CD4-positive, alpha-beta T cell treated with Interferon gamma for 1 hour (primary cell): ENCODE measurements around the gene RGL2.
"Not testable (repeated sequence)": the region's sequence is repeated elsewhere in the genome, so short reads cannot be mapped to it uniquely, and the experiment has no call there.

Experiments used
- DNase-seq: peaks from one replicate; pipeline ENCODE4 v3.0.0-alpha.2; 2020

RGL2 gene

DNA sequence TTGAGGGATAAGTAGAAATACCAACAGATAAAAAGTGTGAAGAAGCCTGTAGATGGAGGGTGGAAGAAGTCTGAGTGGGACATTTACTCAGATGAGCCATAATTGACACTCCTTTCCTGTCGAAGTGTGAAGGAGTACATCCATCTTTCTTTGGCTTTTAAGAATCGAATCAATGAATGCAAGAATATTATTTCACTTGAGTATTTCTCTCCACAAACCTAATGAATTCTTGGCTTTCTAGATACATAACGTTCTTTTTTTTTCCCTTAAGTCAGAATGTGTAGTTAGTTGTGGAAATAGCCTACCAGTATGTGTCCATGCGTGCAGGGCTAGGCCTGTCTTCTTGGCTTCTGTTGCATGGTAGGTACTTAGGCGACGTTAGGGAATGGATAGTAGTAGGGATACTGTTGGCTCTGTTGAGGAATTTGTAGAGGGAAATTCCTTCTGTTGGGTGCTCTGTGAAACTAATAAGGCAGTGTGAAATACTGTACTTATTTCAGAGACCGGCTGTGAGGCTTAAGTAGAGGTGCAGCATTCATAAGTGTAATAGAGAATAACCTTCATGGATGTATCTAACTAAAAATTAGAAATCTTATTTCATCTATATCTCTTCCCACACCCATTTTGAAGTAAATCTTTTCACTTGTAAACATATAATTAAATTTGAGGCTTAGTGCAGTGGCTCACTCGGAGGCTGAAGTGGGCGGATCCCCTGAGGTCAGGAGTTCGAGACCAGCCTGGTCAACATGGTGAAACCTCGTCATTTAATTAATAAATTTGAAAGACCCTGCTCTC, 25.4 kb downstream of the RGL2 start:
- no peak for DNase-seq

DNA sequence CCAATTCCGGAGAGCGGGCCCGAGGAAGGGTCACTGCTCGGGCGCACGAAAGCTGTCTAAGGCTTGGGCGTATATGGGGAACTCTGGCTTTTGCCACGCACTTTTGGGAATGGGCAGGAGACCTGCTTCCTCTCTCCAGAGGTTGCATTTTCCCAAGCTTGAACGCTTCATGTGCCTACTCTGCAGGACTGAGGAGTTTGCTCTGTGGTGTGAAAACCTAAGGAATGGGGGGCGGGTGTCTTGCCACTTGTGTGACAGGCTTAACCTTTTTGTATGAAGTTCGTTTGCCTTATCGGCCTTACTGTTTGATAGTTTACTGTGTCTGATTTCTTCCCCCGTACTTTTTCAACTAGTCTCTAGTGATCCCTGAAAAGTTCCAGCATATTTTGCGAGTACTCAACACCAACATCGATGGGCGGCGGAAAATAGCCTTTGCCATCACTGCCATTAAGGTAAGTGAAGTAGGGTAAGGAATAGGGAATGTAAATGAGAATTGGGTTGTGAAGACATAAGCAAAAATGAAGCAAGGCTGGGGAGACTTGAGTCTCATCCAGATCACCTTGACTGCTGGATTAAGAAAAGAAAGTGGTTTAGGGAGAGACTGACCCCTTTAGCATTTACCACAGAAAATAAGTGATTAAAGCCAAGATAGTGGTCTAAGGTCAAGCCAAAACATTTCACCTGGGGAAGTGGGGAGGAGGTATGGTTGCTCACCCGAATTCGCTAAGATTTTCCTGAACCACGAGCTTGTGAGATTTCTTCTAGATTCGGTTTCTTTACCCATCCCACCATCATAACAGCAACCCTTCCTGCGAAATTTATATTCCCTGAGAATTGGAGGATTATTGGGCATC, 26.2 kb downstream of the RGL2 start:
- DNase-seq = no peak

DNA sequence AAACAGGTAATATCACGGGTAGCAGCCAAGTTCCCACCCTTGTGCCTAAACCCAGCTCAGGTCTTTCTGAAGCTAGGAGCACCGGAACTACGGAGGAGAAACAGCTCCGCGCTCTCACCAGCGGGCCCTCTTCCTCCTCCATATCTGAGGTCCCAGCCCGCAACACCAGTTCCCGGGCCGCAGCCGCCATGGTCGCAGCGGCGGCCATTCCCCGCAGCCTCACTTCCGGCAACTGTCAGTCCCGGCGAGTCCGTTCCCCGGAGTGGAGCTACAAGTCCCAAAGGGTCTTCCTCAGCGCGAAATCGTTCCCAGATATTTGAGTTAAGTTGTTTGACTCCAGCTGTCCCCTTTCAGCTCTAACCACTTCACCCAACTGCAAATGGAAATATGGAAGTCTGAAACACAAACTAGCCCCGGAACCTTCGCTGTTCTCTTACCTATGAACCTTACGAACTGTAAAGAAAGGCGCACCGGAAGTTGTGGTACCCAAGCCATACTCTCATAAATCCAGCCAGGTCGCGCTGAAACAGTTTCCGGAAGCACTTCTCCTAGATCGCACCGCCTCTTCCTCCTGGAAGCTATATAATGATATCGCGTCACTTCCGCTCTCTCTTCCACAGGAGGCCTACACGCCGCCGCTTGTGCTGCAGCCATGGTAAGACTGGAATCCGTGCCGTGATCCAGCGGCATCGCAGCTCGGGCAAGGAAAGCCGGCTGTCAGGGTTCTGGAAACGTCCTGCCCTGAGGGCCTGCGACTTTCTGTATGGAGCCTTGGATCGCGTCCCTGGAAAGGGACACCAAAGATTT, 27.1 kb downstream of the RGL2 start, which contains the start of the genes RPS18 and VPS52:
TSS of gene RPS18 (plus strand) at position 608 of the 807 bp plus-strand sequence. CDS start at position 653, 45 bp downstream.
TSS of gene VPS52 (minus strand) at position 409 of the 807 bp plus-strand sequence. CDS start at position 208, 201 bp downstream.
- DNase-seq = peak; percentile 96

DNA sequence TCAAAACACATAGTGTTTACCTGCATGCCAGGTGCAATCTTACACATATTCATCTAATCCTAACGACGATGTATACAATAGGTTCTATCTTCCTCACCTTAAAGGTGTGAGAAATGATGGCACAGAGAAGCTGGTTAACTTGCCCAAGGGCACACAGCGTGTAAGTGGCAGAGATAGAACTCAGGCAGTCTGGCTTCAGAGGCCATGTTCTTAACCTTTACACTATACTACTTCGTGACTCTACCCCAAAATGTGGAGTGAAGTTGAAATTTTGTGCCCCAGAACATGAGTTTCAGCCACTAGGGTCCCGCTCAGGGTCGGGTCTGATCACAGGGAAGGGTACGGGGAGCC, 27.6 kb downstream of the RGL2 start:
- DNase-seq = no peak

DNA sequence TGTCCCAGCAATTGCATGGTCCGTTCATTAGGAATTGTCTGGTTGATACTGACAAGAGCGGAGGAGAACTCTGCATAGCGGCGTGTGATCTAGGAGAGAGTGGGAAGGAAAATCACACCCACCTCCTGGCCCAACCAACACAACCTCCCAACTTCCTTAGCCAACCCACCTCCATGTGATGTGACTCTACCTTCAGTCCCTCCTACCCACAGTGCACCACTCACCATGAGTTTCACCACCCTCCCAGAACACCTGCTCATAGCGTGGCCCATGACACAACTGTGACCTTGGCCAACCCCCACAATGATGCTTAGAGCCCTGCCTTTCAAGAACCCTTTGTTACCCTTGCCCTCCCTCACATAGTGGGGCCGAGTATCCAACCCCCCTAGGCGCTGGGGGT, 34.7 kb downstream of the RGL2 start:
- no peak for DNase-seq

DNA sequence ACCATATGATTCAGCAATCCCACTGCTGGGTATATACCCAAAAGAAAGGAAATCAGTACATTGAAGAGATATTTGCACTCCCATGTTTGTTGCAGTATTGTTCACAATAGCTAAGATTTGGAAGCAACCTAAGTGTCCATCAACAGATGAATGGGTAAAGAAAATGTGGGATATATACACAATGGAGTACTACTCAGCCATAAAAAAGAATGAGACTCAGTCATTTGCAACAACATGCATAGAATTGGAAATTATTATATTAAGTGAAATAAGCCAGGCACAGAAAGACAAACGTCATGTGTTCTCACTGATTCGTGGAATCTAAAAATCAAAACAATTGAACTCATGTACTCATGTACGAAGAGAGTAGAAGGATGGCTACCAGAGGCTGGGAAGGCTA, 36.3 kb downstream of the RGL2 start:
- DNase-seq = not testable (repeated sequence)

DNA sequence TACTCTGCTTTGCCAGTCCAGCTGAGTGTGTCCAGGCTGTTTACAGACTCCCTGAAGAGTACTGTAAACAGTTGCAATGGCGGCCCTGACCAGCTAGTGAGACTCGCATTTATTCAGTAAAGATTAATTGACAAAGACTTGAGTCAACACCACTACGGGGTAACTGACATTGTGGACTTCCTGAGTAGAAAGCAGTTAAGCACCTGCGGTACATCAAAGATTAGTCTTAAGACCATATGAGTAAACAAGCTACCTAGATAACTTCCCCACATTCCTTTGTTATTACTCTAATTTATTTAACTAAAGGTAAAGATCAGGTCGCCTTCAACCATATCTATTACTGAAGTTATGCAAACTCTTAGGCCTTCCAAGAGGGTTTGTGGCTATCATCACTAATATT, 39.7 kb downstream of the RGL2 start:
- DNase-seq = no peak

DNA sequence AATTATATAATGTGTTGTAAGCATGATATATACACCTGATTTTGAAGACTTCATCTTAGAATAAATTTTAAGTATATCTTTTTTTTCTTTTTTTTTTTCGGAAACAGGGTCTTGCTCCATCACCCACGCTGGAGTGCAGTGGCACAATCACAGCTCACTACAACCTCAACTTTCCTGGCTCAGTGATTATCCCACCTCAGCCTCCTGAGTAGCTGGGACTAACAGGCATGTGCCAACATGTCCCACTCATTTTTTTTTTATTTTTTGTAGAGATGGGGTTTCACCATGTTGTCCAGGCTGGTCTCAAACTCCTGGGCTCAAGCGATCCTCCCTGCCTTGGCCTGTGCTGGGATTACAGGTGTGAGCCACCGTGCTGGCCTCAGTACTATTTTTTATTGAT, 44.2 kb downstream of the RGL2 start:
- no peak for DNase-seq

DNA sequence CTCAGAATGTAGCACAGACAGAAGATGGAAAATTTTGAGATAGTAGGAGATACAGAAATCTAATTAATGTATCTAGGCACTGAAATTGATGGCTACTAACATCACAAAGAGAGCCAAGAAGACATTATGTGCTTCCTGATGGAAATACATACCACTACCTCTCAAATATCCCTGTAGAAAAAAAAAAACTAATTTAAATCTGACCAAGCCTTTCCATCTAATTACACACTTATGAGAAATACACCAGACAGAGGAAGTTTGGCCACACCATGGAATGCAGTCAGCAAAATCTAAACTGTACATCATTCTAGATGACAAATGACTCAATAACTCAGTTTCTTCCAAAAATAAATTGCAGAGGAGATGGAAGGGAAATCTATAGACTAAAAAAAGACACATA, 46.0 kb downstream of the RGL2 start:
- no peak for DNase-seq

DNA sequence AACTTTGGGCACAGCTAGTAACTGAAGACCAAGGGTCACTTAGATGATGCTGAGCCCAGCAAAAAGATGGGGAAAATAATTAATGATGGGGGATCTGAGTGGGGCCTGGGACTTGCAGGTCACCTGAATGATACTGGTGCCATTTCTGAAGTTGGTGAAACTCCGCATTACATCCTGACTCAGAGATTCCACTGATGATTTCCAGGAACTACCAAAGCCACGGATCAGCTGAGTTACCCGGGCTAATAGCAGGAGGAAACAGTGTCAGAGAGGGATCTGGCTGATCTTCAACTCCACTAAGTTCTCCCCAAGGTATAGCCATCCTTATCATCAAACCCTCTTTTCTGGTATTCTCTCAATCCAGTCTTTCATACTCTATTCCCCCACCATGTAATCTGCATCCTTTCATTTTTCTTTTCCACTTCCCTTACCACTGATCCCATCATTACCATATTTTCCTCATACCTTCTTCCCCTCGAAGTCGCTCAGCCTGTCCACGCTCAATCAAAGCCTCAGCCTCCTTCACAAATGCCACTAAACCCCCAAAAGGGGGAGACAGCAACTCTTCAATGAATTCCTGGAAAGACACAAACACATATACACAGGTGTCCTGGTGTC, 47.2 kb downstream of the RGL2 start:
- DNase-seq = no peak

DNA sequence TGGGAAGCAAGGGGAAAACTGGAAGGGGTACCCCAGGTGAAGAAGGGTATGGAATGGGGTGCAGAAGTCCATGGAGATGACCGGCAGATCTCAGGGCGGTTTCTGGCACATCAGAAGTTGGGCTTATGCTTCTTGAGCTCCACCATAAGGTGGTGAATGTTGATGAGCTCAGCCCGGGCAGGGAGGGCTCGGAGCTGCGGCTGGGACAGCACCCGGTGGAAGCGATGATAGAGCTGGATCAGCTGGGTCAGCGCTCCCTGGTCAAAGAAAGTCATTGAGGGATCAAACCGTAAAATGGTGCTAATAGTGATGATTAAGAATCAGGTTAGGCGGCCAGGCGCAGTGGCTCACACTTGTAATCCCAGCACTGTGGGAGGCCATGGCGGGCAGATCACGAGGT, 48.0 kb downstream of the RGL2 start:
- no peak for DNase-seq

DNA sequence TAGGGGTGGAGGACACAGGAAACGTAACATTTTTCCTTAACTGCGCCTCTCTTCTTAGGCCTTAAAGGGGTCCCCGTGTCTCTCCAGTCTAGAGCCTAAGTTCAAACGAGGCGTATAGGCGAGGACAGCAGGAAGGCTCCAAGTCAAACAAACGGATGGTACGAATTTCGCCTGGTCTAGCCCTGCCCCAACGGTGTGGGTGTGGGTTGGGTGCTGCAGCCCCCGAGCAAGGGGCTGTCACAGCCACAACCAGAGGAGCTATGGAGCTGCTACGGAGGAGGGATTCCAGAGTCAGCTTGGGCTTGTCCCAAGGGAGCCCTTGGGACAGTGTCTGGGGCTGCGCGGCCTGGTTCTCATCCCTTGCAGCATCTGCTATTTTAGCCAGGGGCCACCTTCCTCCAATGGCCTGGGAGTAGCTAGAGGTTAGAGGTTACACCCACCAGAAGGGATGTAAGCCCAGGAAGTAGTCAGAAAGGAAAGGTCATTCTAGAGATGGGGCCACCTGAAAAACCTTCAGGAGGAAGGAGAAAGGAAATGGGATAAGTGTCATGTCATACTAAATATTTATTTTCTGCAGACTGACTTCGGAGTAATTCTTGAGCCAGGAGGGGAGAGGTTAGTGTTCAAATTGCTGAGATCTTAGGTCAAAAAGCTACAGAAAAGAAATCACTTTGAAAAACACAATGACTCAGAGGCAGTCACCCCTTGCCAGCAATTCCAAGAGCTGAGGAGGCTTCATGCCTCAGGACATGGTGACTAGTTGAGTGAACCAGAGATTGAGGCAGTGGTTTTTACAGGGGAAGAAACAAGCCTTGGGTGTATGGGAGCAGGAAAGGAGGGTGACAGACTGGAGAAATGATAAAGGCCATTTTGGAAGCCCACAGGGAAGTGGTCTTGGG, 48.8 kb downstream of the RGL2 start:
- DNase-seq = no peak

DNA sequence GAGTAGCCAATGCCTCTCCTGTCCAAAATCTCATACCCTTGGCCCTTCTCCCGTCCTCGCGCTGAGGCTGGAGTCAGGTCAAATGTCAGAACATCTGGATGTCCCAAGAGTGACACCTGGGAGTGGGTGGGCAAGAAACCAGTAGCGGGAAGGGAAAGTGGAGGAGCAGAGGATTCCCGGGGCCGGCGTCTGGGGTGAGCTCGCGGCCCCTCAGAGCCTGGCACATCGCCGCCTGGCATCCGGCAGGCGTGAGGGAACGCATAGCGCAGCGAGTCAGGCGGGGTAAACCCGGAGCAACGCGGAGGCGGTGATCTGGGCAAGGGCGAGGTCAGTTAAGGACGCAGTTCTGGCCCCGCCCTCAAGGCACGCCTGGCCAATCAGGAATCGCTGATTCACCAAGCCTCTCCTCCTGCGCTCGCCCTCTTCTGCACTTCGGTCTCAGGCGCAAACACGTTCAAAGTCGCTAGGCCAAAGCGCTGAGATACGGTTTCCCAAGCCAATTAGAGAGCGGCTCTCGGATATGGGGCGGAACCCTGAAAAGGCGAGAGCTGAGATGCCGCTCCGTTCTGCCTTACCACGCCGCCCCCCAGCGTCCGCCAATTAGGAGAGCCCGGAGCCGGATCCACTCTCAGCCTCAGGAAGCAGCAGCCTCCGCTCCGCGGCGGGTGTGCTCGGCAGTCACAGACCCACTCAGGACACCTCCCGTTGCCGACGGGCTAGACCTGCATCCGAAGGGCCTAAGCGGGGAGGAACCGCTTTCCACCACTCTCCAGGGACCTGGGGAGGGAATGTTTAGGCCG, 49.6 kb downstream of the RGL2 start:
- peak; percentile 99 for DNase-seq

DNA sequence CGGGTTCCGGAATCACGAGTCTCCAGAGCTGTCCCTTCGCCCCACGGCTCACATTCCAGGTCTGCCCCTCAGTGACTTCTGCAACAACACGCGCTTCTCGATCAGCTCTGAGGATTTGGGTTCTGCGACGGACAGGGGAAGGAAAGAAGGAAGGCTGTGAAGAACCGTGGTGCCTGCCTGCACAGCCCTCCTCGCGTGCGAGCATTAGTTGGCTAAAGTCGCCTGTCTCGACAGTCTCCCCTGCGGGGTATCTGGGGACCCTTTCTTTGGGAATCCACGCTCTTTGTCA, 50.2 kb downstream of the RGL2 start:
- no peak for DNase-seq

DNA sequence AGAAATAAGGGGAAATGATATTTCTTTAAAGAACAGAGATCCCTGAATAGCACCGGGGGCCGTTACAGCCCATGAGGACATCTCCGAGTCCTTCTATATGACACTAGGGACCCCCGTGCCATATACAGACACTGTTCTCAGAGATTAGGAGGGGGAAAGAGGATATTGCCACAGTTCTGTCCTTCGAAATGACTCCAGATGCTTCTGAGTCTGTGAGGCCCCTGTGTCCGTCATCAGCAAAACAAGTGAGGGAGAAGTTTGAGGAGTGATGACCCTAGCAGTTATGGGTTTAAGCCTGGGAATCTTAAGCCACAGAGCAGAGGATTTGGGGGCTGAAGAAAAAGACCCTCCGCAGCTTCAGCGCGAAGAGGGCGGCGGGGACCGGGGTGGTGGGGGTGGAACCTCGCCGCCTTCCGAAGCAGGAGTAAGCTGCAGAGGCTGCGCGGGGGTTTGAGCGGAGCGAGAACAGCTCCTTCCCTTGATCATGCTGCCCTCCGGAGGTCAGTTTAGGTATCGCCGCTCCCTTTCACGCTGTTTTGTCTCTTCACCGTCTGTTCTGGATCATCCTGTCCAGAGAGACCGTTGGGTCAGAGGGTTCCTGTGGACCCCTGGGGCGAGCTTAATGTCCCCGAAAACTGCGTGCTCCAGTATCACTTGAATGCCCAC, 50.6 kb downstream of the RGL2 start:
- peak; percentile 88 for DNase-seq

DNA sequence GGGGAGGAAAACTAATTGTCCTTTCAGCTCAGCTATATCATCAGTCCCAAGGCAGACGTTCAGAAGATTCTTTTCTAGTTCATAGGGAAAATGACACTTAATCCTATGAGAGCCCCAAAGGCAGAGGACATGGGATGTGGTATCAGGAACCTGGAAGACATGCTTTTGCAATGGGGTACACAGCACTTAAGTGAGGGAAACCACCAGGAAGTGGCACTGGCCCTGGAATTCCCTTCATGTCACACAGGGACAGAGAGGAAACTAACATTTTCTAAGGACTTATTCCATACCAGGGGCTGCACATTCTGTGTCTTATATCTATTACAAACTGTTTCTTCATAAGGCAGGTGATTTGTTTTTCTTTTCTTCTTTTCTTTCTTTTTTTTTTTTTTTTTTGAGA, 55.3 kb downstream of the RGL2 start:
- DNase-seq = no peak

DNA sequence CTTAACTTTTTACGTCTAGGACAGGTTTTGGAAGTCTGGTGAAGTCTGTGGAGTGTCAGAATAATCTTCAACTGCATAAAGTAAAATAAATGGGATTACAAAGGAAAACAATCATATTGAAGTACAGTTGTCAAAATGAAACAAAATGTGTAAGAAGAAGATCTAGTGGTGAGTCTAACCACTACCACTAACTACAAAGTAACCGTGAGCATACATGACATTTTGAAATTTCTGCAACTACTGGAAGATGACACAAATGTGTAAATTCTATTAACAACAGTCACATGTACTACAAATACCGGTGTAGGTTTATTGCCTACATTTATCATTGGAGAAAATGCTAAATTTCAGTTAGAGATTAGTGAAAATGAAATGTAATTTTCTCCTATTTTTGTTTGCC, 56.8 kb downstream of the RGL2 start:
- no peak for DNase-seq
